GM23338 (cell line): ENCODE measurements around the gene IL10. TPM values are rescaled to one million over a fixed set of nuclear protein-coding genes. Genes with fewer than 3 reads are reported as not detected.

Experiments
- ATAC-seq: fragments of 200-7000 bp; cut with Tn5 transposase; 3 replicates; pipeline ENCODE4 v1.9.1; 2020
- DNase-seq: peaks from one replicate; pipeline ENCODE4 v3.0.0-alpha.2; 2015; ENCODE audit warnings: low spot score
- H2AFZ ChIP-seq: fragments of 200-600 bp; sonication (generic); 2 replicates; pipeline ENCODE4 v1.8.0; 2016; ENCODE audit warnings: antibody characterized with exemption, mild to moderate bottlenecking, moderate library complexity
- H3F3A ChIP-seq: fragments of 200-600 bp; sonication (generic); replicated peaks from 2 replicates; pipeline ENCODE4 v1.8.0; 2017; ENCODE audit warnings: antibody characterized with exemption, mixed run types, low read depth
- H3K27ac ChIP-seq: fragments of 200-600 bp; sonication (generic); 2 replicates; pipeline ENCODE4 v1.6.1; 2016; ENCODE audit warnings: low read depth
- H3K27me3 ChIP-seq: fragments of 200-600 bp; sonication (generic); 2 replicates; pipeline ENCODE4 v1.8.0; 2016; ENCODE audit warnings: mild to moderate bottlenecking, mixed run types, moderate library complexity; ENCODE audit not compliant: insufficient read depth
- H3K36me3 ChIP-seq: fragments of 200-600 bp; sonication (generic); 2 replicates; pipeline ENCODE4 v1.8.0; 2016; ENCODE audit warnings: mild to moderate bottlenecking; ENCODE audit not compliant: insufficient read depth
- H3K4me1 ChIP-seq: fragments of 200-600 bp; sonication (generic); 2 replicates; pipeline ENCODE4 v1.8.0; 2016; ENCODE audit warnings: mild to moderate bottlenecking, moderate library complexity; ENCODE audit not compliant: insufficient read depth
- H3K4me2 ChIP-seq: fragments of 200-600 bp; sonication (generic); 2 replicates; pipeline ENCODE4 v1.7.1; 2017; ENCODE audit warnings: mixed run types
- H3K4me3 ChIP-seq: fragments of 200-600 bp; sonication (generic); 2 replicates; pipeline ENCODE4 v1.6.1; 2016; ENCODE audit warnings: mixed run types
- H3K79me2 ChIP-seq: fragments of 200-600 bp; sonication (generic); replicated peaks from 2 replicates; pipeline ENCODE4 v1.8.0; 2017; ENCODE audit warnings: mild to moderate bottlenecking; ENCODE audit not compliant: insufficient read depth
- H3K9me2 ChIP-seq: fragments of 200-600 bp; sonication (generic); 2 replicates; pipeline ENCODE4 v1.8.0; 2017; ENCODE audit not compliant: insufficient read depth
- H4K20me1 ChIP-seq: fragments of 200-600 bp; sonication (generic); replicated peaks from 2 replicates; pipeline ENCODE4 v1.8.0; 2017; ENCODE audit warnings: mild to moderate bottlenecking; ENCODE audit not compliant: insufficient read depth
- H3K27ac Mint-ChIP-seq: 2 replicates; pipeline ENCODE4 v1.8.0; 2020; ENCODE audit warnings: inconsistent platforms, mild to moderate bottlenecking, moderate library complexity, mixed read lengths
- H3K27me3 Mint-ChIP-seq: 3 replicates; pipeline ENCODE4 v1.8.0; 2022; ENCODE audit warnings: low read depth, mild to moderate bottlenecking, moderate library complexity, mixed read lengths, inconsistent platforms; ENCODE audit not compliant: insufficient read depth, poor library complexity
- H3K36me3 Mint-ChIP-seq: 3 replicates; pipeline ENCODE4 v1.8.0; 2021; ENCODE audit warnings: low read depth, mild to moderate bottlenecking, inconsistent platforms, moderate library complexity, mixed read lengths
- H3K4me1 Mint-ChIP-seq: 3 replicates; pipeline ENCODE4 v1.8.0; 2020; ENCODE audit warnings: mild to moderate bottlenecking, inconsistent platforms, mixed read lengths
- H3K4me3 Mint-ChIP-seq: 3 replicates; pipeline ENCODE4 v1.8.0; 2021; ENCODE audit warnings: moderate library complexity, mild to moderate bottlenecking, inconsistent platforms, mixed read lengths
- H3K9me3 Mint-ChIP-seq: 3 replicates; pipeline ENCODE4 v1.8.0; 2020; ENCODE audit warnings: moderate library complexity, mild to moderate bottlenecking, inconsistent platforms, mixed read lengths
- CREB1 ChIP-seq: fragments of 250-450 bp; sonication (Bioruptor Pico); IDR thresholded peaks from 2 replicates; pipeline ENCODE4 v1.5.0; 2020; ENCODE audit warnings: low read depth, mild to moderate bottlenecking, moderate library complexity
- EZH2 ChIP-seq: fragments of 200-600 bp; sonication (generic); IDR thresholded peaks from one replicate; pipeline ENCODE4 v1.8.0; 2017; ENCODE audit warnings: antibody characterized with exemption, mild to moderate bottlenecking, low read depth; ENCODE audit not compliant: unreplicated experiment
- EZH2phosphoT487 ChIP-seq: fragments of 200-600 bp; sonication (generic); IDR thresholded peaks from one replicate; pipeline ENCODE4 v1.8.1; 2018; ENCODE audit warnings: antibody characterized with exemption; ENCODE audit not compliant: unreplicated experiment
- JUNB ChIP-seq: IDR thresholded peaks from one replicate; pipeline ENCODE4 v1.6.1; 2016; ENCODE audit warnings: antibody characterized with exemption; ENCODE audit not compliant: unreplicated experiment
- NANOG ChIP-seq: IDR thresholded peaks from 2 replicates; pipeline ENCODE4 v1.6.1; 2016; ENCODE audit warnings: antibody characterized with exemption, borderline replicate concordance
- POLR2AphosphoS5 ChIP-seq: IDR thresholded peaks from 2 replicates; pipeline ENCODE4 v1.6.1; 2016; ENCODE audit warnings: antibody characterized with exemption, low read depth
- STAT1 ChIP-seq: IDR thresholded peaks from one replicate; pipeline ENCODE4 v1.6.1; 2016; ENCODE audit warnings: antibody characterized with exemption; ENCODE audit not compliant: unreplicated experiment
- ZNF114 ChIP-seq: fragments of 250-450 bp; sonication (Bioruptor Pico); IDR thresholded peaks from 2 replicates; pipeline ENCODE4 v1.5.0; 2020; ENCODE audit warnings: mild to moderate bottlenecking, moderate library complexity
- ZNF331 ChIP-seq: fragments of 250-450 bp; sonication (Bioruptor Pico); IDR thresholded peaks from 2 replicates; pipeline ENCODE4 v1.5.0; 2020; ENCODE audit warnings: low read depth, mild to moderate bottlenecking, moderate library complexity
- polyA plus RNA-seq: library from polyadenylated mRNA; unstranded; fragments of >200 nt; fragmentation: Nextera tagmentation; extraction: Ambion mirVana; gene quantifications from 2 replicates; pipeline ENCODE4 v1.2.1, GENCODE V29; 2016
- total RNA-seq: library from RNA; depleted of rRNA; stranded (reverse); fragments of >200 nt; shearing (Covaris generic); gene quantifications from 2 replicates; pipeline ENCODE4 v1.2.3, GENCODE V29; 2014
- TF ChIP-seq, protein P1 (sequence below): fragments of 250-450 bp; sonication (Bioruptor Pico); IDR thresholded peaks from 2 replicates; pipeline ENCODE4 v1.5.0; 2020; ENCODE audit warnings: mild to moderate bottlenecking, moderate library complexity
- TF ChIP-seq, protein P2 (sequence below), 2 experiments: fragments of 200-600 bp in 1 of 2; sonication (generic) in 1 of 2; conservative IDR thresholded peaks; 2 replicates each; pipeline versions ENCODE4 v1.5.1 to v1.6.1; 2016 to 2017; ENCODE audit warnings: antibody characterized with exemption in 2 of 2, low read depth in 2 of 2, mild to moderate bottlenecking in 2 of 2, moderate library complexity in 1 of 2
- TF ChIP-seq, protein P3 (sequence below): IDR thresholded peaks from one replicate; pipeline ENCODE4 v1.6.1; 2018; ENCODE audit warnings: antibody characterized with exemption; ENCODE audit not compliant: unreplicated experiment
- TF ChIP-seq, protein P4 (sequence below): IDR thresholded peaks from 2 replicates; pipeline ENCODE4 v1.6.1; 2016; ENCODE audit warnings: antibody characterized with exemption

Gene IL10
- total and polyA plus RNA-seq, 2 experiments from 2014 or later: not detected

DNA sequence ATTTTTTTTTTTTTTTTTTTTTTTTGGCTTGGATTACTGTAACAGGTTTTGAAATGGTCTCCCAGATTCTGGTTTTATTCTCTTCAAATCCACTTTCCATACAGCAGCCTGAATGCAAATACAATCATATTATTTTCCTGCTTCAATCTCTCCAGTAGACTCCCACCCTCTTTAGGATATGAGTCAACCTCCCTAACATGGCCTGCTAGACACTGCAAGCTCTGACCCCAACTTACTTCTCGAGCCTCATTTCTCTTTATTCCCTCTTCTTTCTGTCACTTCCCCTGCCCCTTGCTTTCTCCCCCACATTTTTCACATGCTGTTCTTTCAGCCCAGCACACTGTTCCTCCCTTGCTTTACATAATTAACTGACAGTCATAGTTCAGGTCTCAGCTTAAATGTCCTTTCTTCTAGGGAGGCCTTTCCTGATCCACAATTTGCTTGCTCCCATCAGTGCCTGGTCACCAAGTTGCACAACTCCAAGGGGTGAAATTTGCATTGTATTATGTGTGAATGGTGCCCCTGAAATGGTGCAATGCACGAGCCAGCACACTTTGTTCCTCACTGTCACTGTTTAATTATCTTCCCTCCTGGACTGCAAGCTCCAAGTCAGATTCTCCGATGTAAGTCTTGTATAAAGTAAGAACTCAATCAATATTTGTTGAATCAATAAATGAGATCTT, 23.8 kb downstream of the IL10 start:
- H3K4me3 Mint-ChIP-seq: no peak overlapping the region
- peaks cover 7% of the 10 kb centered on the region for H3K27me3 Mint-ChIP-seq
- Histone ChIP-seq H3K79me2 (no peaks in the 10 kb centered on the region), H3K36me3 (no peaks in the 10 kb centered on the region), H4K20me1 (peaks cover 5% of the 10 kb centered on the region; the same call in 1 of the 2 replicates), H2AFZ (no peak overlapping the region), H3K9me2 (no peaks in the 10 kb centered on the region), H3F3A (no peaks in the 10 kb centered on the region), H3K27me3 (peaks cover 44% of the 10 kb centered on the region), H3K4me3 (no peak overlapping the region), H3K4me1 (0 out of 2 replicates have a peak, but pooled peaks cover 6% of the 10 kb centered on the region), H3K27ac (no peak overlapping the region), H3K4me2 (no peak overlapping the region)
- no peak overlapping the region for H3K27ac Mint-ChIP-seq
- no peak for TF ChIP-seq POLR2AphosphoS5
- TF ChIP-seq EZH2phosphoT487: no peak
- TF ChIP-seq, protein P1, sequence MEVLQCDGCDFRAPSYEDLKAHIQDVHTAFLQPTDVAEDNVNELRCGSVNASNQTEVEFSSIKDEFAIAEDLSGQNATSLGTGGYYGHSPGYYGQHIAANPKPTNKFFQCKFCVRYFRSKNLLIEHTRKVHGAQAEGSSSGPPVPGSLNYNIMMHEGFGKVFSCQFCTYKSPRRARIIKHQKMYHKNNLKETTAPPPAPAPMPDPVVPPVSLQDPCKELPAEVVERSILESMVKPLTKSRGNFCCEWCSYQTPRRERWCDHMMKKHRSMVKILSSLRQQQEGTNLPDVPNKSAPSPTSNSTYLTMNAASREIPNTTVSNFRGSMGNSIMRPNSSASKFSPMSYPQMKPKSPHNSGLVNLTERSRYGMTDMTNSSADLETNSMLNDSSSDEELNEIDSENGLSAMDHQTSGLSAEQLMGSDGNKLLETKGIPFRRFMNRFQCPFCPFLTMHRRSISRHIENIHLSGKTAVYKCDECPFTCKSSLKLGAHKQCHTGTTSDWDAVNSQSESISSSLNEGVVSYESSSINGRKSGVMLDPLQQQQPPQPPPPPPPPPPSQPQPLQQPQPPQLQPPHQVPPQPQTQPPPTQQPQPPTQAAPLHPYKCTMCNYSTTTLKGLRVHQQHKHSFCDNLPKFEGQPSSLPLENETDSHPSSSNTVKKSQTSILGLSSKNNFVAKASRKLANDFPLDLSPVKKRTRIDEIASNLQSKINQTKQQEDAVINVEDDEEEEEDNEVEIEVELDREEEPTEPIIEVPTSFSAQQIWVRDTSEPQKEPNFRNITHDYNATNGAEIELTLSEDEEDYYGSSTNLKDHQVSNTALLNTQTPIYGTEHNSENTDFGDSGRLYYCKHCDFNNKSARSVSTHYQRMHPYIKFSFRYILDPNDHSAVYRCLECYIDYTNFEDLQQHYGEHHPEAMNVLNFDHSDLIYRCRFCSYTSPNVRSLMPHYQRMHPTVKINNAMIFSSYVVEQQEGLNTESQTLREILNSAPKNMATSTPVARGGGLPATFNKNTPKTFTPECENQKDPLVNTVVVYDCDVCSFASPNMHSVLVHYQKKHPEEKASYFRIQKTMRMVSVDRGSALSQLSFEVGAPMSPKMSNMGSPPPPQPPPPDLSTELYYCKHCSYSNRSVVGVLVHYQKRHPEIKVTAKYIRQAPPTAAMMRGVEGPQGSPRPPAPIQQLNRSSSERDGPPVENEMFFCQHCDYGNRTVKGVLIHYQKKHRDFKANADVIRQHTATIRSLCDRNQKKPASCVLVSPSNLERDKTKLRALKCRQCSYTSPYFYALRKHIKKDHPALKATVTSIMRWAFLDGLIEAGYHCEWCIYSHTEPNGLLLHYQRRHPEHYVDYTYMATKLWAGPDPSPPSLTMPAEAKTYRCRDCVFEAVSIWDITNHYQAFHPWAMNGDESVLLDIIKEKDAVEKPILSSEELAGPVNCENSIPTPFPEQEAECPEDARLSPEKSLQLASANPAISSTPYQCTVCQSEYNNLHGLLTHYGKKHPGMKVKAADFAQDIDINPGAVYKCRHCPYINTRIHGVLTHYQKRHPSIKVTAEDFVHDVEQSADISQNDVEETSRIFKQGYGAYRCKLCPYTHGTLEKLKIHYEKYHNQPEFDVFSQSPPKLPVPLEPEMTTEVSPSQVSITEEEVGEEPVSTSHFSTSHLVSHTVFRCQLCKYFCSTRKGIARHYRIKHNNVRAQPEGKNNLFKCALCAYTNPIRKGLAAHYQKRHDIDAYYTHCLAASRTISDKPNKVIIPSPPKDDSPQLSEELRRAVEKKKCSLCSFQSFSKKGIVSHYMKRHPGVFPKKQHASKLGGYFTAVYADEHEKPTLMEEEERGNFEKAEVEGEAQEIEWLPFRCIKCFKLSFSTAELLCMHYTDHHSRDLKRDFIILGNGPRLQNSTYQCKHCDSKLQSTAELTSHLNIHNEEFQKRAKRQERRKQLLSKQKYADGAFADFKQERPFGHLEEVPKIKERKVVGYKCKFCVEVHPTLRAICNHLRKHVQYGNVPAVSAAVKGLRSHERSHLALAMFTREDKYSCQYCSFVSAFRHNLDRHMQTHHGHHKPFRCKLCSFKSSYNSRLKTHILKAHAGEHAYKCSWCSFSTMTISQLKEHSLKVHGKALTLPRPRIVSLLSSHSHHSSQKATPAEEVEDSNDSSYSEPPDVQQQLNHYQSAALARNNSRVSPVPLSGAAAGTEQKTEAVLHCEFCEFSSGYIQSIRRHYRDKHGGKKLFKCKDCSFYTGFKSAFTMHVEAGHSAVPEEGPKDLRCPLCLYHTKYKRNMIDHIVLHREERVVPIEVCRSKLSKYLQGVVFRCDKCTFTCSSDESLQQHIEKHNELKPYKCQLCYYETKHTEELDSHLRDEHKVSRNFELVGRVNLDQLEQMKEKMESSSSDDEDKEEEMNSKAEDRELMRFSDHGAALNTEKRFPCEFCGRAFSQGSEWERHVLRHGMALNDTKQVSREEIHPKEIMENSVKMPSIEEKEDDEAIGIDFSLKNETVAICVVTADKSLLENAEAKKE (CRISPR knock-in tag): no peak
- TF ChIP-seq JUNB: no peak
- TF ChIP-seq ZNF331 (CRISPR knock-in tag): no peak
- TF ChIP-seq, protein P2, sequence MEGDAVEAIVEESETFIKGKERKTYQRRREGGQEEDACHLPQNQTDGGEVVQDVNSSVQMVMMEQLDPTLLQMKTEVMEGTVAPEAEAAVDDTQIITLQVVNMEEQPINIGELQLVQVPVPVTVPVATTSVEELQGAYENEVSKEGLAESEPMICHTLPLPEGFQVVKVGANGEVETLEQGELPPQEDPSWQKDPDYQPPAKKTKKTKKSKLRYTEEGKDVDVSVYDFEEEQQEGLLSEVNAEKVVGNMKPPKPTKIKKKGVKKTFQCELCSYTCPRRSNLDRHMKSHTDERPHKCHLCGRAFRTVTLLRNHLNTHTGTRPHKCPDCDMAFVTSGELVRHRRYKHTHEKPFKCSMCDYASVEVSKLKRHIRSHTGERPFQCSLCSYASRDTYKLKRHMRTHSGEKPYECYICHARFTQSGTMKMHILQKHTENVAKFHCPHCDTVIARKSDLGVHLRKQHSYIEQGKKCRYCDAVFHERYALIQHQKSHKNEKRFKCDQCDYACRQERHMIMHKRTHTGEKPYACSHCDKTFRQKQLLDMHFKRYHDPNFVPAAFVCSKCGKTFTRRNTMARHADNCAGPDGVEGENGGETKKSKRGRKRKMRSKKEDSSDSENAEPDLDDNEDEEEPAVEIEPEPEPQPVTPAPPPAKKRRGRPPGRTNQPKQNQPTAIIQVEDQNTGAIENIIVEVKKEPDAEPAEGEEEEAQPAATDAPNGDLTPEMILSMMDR (conservative IDR thresholded peaks at IDR 0.05; ENCODE audit: low read depth in 2 of 2): no peak
- TF ChIP-seq, protein P3, sequence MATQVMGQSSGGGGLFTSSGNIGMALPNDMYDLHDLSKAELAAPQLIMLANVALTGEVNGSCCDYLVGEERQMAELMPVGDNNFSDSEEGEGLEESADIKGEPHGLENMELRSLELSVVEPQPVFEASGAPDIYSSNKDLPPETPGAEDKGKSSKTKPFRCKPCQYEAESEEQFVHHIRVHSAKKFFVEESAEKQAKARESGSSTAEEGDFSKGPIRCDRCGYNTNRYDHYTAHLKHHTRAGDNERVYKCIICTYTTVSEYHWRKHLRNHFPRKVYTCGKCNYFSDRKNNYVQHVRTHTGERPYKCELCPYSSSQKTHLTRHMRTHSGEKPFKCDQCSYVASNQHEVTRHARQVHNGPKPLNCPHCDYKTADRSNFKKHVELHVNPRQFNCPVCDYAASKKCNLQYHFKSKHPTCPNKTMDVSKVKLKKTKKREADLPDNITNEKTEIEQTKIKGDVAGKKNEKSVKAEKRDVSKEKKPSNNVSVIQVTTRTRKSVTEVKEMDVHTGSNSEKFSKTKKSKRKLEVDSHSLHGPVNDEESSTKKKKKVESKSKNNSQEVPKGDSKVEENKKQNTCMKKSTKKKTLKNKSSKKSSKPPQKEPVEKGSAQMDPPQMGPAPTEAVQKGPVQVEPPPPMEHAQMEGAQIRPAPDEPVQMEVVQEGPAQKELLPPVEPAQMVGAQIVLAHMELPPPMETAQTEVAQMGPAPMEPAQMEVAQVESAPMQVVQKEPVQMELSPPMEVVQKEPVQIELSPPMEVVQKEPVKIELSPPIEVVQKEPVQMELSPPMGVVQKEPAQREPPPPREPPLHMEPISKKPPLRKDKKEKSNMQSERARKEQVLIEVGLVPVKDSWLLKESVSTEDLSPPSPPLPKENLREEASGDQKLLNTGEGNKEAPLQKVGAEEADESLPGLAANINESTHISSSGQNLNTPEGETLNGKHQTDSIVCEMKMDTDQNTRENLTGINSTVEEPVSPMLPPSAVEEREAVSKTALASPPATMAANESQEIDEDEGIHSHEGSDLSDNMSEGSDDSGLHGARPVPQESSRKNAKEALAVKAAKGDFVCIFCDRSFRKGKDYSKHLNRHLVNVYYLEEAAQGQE: no peak
- TF ChIP-seq EZH2: no peak
- no peak for TF ChIP-seq ZNF114
- no peak for TF ChIP-seq CREB1
- TF ChIP-seq, protein P4, sequence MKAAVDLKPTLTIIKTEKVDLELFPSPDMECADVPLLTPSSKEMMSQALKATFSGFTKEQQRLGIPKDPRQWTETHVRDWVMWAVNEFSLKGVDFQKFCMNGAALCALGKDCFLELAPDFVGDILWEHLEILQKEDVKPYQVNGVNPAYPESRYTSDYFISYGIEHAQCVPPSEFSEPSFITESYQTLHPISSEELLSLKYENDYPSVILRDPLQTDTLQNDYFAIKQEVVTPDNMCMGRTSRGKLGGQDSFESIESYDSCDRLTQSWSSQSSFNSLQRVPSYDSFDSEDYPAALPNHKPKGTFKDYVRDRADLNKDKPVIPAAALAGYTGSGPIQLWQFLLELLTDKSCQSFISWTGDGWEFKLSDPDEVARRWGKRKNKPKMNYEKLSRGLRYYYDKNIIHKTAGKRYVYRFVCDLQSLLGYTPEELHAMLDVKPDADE: no peak
- TF ChIP-seq NANOG: no peak
- TF ChIP-seq STAT1: no peak
- H3K9me3 Mint-ChIP-seq: no peaks in the 10 kb centered on the region
- DNase-seq (no peak), ATAC-seq (no peak)
- H3K4me1 Mint-ChIP-seq: peaks cover 10% of the 10 kb centered on the region
- H3K36me3 Mint-ChIP-seq: no peaks in the 10 kb centered on the region
